ENCODE measurements around the gene FKTN.

FKTN gene

GRCh38 chr9:105679257-105680022 lies 121.5 kb downstream of the FKTN start:
- H3K27me3 ChIP-seq (replicated peaks; ENCODE audit: control insufficient read depth, insufficient read depth, low read length) = no peaks in the 10 kb centered on the region
- H3K4me1 ChIP-seq (ENCODE audit: control insufficient read depth, insufficient read depth, low read length) = no peaks in the 10 kb centered on the region
- H3K4me3 ChIP-seq (ENCODE audit: low read length) = no peak overlapping the region

DNA sequence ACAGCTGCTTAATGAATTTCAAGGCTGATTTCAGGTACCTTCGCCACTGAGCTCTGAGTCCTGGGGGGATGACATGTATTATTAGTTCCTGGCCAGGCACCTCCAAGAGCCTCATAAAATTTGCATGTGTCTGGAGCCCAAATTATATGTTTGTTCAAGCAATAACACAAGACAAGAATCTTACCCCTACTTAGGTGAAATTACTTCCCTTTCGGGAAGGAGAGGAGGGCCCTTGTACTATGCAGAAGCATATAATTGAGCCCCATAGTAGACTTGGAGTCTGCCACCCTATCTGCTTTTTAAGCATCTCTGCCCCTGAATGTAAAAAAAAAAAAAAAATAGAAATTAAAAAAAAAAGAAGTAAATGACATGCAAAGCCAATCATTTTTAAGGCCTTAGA lies 123.4 kb downstream of the FKTN start:
- Histone ChIP-seq H3K4me1 (ENCODE audit: control insufficient read depth, insufficient read depth, low read length) (no peaks in the 10 kb centered on the region), H3K9ac (ENCODE audit: low read length) (no peak overlapping the region), H3K36me3 (ENCODE audit: control insufficient read depth, insufficient read depth, low read length, severe bottlenecking) (no peaks in the 10 kb centered on the region), H3K9me3 (ENCODE audit: control insufficient read depth, low read length) (no peaks in the 10 kb centered on the region), H3K4me3 (ENCODE audit: low read length) (no peak overlapping the region), H3K27me3 (replicated peaks; ENCODE audit: control insufficient read depth, insufficient read depth, low read length) (no peaks in the 10 kb centered on the region)
- DNase-seq (ENCODE audit: low read depth) = no peak

More at GRCh38 chr9:105679257-105680022, 121.5 kb downstream of the FKTN start:
- no peak overlapping the region for H3K9ac ChIP-seq (ENCODE audit: low read length)
- no peaks in the 10 kb centered on the region for H3K9me3 ChIP-seq (ENCODE audit: control insufficient read depth, low read length)
- H3K36me3 ChIP-seq (ENCODE audit: control insufficient read depth, insufficient read depth, low read length, severe bottlenecking) = no peaks in the 10 kb centered on the region
- no peak for DNase-seq (ENCODE audit: low read depth)

DNA sequence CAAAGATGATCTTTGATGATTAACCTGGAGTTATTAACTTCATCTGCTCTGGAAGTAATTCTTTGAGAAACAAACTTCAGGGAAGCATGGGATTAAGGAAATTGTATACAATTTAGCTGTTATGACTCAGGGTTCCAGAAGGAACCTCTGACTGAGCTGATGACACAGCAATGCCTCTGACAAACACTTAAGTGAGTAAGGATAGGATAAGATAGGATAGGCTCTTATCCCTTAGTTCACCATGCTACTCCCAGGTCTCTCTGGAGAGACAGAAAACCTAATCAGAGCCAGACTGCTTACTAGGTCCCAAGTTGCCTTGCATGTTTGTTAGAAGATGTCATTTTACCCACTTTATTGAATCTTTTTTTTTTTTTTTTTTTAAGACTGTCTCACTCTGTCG lies 123.8 kb downstream of the FKTN start:
- no peaks in the 10 kb centered on the region for H3K27me3 ChIP-seq (replicated peaks; ENCODE audit: control insufficient read depth, insufficient read depth, low read length)
- no peaks in the 10 kb centered on the region for H3K9me3 ChIP-seq (ENCODE audit: control insufficient read depth, low read length)
- peak; percentile 15 for DNase-seq (ENCODE audit: low read depth)
- no peak overlapping the region for H3K4me3 ChIP-seq (ENCODE audit: low read length)
- no peaks in the 10 kb centered on the region for H3K36me3 ChIP-seq (ENCODE audit: control insufficient read depth, insufficient read depth, low read length, severe bottlenecking)
- H3K9ac ChIP-seq (ENCODE audit: low read length) = no peak overlapping the region
- no peaks in the 10 kb centered on the region for H3K4me1 ChIP-seq (ENCODE audit: control insufficient read depth, insufficient read depth, low read length)

GRCh38 chr9:105683688-105684275 lies 125.9 kb downstream of the FKTN start:
- DNase-seq (ENCODE audit: low read depth) = no peak
- Histone ChIP-seq H3K36me3 (ENCODE audit: control insufficient read depth, insufficient read depth, low read length, severe bottlenecking) (no peaks in the 10 kb centered on the region), H3K4me1 (ENCODE audit: control insufficient read depth, insufficient read depth, low read length) (no peaks in the 10 kb centered on the region), H3K9me3 (ENCODE audit: control insufficient read depth, low read length) (no peaks in the 10 kb centered on the region), H3K27me3 (replicated peaks; ENCODE audit: control insufficient read depth, insufficient read depth, low read length) (no peaks in the 10 kb centered on the region), H3K4me3 (ENCODE audit: low read length) (no peak overlapping the region), H3K9ac (ENCODE audit: low read length) (no peak overlapping the region)

DNA sequence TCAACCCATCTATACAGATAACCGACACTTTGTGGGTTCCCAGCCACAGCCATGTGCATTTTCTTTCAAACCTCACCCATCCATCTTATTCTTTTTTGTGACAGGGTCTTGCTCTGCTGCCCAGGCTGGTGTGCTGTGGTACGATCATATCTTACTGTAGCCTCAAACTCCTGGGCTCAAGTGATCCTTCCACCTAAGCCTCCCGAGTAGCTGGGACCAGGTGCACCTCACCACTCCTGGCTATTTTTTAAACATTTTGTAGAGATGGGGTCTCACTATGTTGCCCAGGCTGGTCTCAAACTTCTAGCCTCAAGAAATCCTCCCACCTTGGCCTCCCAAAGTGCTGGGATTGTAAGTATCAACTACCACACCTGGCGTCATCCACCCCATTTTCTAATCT lies 129.0 kb downstream of the FKTN start:
- H3K27me3 ChIP-seq (replicated peaks; ENCODE audit: control insufficient read depth, insufficient read depth, low read length) = no peaks in the 10 kb centered on the region
- no peaks in the 10 kb centered on the region for H3K9me3 ChIP-seq (ENCODE audit: control insufficient read depth, low read length)
- no peak overlapping the region for H3K9ac ChIP-seq (ENCODE audit: low read length)
- H3K4me1 ChIP-seq (ENCODE audit: control insufficient read depth, insufficient read depth, low read length) = no peaks in the 10 kb centered on the region
- no peaks in the 10 kb centered on the region for H3K36me3 ChIP-seq (ENCODE audit: control insufficient read depth, insufficient read depth, low read length, severe bottlenecking)
- no peak for DNase-seq (ENCODE audit: low read depth)
- H3K4me3 ChIP-seq (ENCODE audit: low read length) = no peak overlapping the region

Measured in adipocyte (in vitro differentiated cells).